Measurements from ENCODE around the gene ZNF829. TPM values are rescaled to one million over a fixed set of nuclear protein-coding genes. Genes with fewer than 3 reads are reported as not detected.

ZNF829 gene
- total and polyA plus RNA-seq, 11 donors: 0.76 to 3.5 (median 2.0) TPM

- intact Hi-C loops (cut with DNase I): loop anchor here in 7 of 10 donors (1.0 to 10.0 kb wide), 13 partner anchors 12 to 518 kb away; partner anchors contain the start of genes ZNF790 (in 4 of the 7), ZNF568 (in 2 of the 7), ZNF829 (in 2 of the 7) and ZNF850 (in 2 of the 7)
- TF ChIP-seq, protein P1, sequence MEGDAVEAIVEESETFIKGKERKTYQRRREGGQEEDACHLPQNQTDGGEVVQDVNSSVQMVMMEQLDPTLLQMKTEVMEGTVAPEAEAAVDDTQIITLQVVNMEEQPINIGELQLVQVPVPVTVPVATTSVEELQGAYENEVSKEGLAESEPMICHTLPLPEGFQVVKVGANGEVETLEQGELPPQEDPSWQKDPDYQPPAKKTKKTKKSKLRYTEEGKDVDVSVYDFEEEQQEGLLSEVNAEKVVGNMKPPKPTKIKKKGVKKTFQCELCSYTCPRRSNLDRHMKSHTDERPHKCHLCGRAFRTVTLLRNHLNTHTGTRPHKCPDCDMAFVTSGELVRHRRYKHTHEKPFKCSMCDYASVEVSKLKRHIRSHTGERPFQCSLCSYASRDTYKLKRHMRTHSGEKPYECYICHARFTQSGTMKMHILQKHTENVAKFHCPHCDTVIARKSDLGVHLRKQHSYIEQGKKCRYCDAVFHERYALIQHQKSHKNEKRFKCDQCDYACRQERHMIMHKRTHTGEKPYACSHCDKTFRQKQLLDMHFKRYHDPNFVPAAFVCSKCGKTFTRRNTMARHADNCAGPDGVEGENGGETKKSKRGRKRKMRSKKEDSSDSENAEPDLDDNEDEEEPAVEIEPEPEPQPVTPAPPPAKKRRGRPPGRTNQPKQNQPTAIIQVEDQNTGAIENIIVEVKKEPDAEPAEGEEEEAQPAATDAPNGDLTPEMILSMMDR (IDR thresholded peaks at IDR 0.05): no peak
- peak in 1 of 2 donors; percentile 48 for TF ChIP-seq POLR2A (IDR thresholded peaks at IDR 0.05)
- ATAC-seq: peak; percentile 97 to 99 (median 98)
- peak overlapping the region; percentile 47 to 91 (median 76) for H3K4me3 ChIP-seq
- H3K9me3 ChIP-seq: peaks cover 0 to 26% (median 0%) of the 10 kb centered on the region in 12 donors
- peak; percentile 92 to 95 (median 93) for DNase-seq
- H3K36me3 ChIP-seq: peaks cover 0 to 30% (median 6%) of the 10 kb centered on the region in 9 donors
- H3K27me3 ChIP-seq: no peaks in the 10 kb centered on the region
- WGBS, 4 donors: 0 to 1% (median 0%) methylated on average over 36 of the region's 36 CpGs
- peak overlapping the region; percentile 60 to 96 (median 90) for H3K27ac ChIP-seq
- H3K4me1 ChIP-seq: peaks cover 0 to 33% (median 17%) of the 10 kb centered on the region in 12 donors
These were observed 66.2 kb downstream of the ZNF829 start for GRCh38 chr19:36849701-36850558.

DNA sequence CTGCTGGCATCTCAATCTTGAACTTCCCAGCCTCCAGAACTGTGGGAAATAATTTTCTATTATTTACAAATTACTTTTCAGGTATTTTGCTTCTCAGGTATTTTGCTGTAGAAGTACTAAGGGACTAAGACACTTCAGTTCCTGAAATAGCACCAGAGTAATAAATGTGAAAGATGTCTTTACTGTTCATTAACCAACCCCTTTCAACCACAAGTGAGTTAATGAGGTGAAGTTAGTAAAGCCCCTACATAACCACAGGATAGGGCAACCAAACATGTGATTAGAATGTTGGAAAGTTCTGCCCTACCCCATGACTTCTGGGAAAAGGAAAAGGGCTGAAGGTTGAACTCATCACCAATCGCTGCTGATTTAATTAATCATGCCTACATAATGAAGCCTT, 68.1 kb downstream of the ZNF829 start:
- peaks cover 0 to 29% (median 0%) of the 10 kb centered on the region in 9 donors for H3K36me3 ChIP-seq
- peaks cover 0 to 18% (median 0%) of the 10 kb centered on the region in 12 donors for H3K9me3 ChIP-seq
- no peak for ATAC-seq
- WGBS, 4 donors: 89 to 93% (median 92%) methylated on average over 1 of the region's 1 CpG
- no peak overlapping the region for H3K4me3 ChIP-seq
- peak overlapping the region in 4 of 12 donors; percentile 80 to 92 (median 87) for H3K27ac ChIP-seq
- intact Hi-C loops (cut with DNase I): loop anchor here in 1 of 10 donors (5.0 kb wide), 1 partner anchor 76 kb away; the partner anchor contains the start of gene ZNF850
- peaks cover 0 to 33% (median 17%) of the 10 kb centered on the region in 12 donors for H3K4me1 ChIP-seq
- DNase-seq: no peak
- TF ChIP-seq POLR2A (IDR thresholded peaks at IDR 0.05): no peak
- TF ChIP-seq, protein P1 (IDR thresholded peaks at IDR 0.05): no peak
- no peaks in the 10 kb centered on the region for H3K27me3 ChIP-seq

- Histone ChIP-seq H3K36me3 (peaks cover 0 to 24% (median 5%) of the 10 kb centered on the region in 9 donors), H3K4me1 (peaks cover 0 to 32% (median 15%) of the 10 kb centered on the region in 12 donors), H3K9me3 (peaks cover 0 to 49% (median 20%) of the 10 kb centered on the region in 12 donors), H3K27me3 (no peaks in the 10 kb centered on the region), H3K4me3 (peak overlapping the region; percentile 27 to 92 (median 73)), H3K27ac (peak overlapping the region; percentile 69 to 98 (median 92))
- ATAC-seq (peak in 1 of 4 donors; percentile 17), DNase-seq (no peak)
- TF ChIP-seq, protein P1 (IDR thresholded peaks at IDR 0.05): no peak
- peak in 1 of 2 donors; percentile 2 for TF ChIP-seq POLR2A (IDR thresholded peaks at IDR 0.05)
- intact Hi-C loops (cut with DNase I): loop anchor here in 4 of 10 donors (1.0 to 5.0 kb wide), 5 partner anchors 10 to 172 kb away; partner anchors contain the start of genes ZNF345 (in 3 of the 4), ZNF461 (in 1 of the 4) and ZNF850 (in 1 of the 4)
- 6 to 21% (median 11%) methylated on average over 4 to 12 of the region's 12 CpGs for WGBS, 4 donors
These were observed 77.2 kb downstream of the ZNF829 start for GRCh38 chr19:36838784-36839324.

Other genes starting within 250 kb of the ZNF829 start
- 1 to 10 TPM; 4.1 to 8.8 (median 6.2) TPM for gene ZNF461, start 249.5 kb downstream of the ZNF829 start, total RNA-seq
- gene ZNF461, start 249.5 kb downstream of the ZNF829 start, polyA plus RNA-seq: 1 to 10 TPM; 3.2 to 4.2 TPM
- 1 to 10 TPM; 2.9 to 5.8 (median 3.9) TPM for gene ZNF567, start 228.7 kb downstream of the ZNF829 start, total RNA-seq
- 1 to 10 TPM; 2.1 to 2.6 TPM for gene ZNF567, start 228.7 kb downstream of the ZNF829 start, polyA plus RNA-seq
- gene ZNF850, start 143.5 kb downstream of the ZNF829 start, total RNA-seq: 1 to 10 TPM; 2.3 to 7.3 (median 4.0) TPM
- 1 to 10 TPM in 1 of 2 donors, under 1 TPM in 1; 0.84 to 2.7 TPM for gene ZNF850, start 143.5 kb downstream of the ZNF829 start, polyA plus RNA-seq
- 10 to 100 TPM in 2 of 9 donors, 1 to 10 TPM in 7; 3.4 to 13.0 (median 8.5) TPM for gene ZNF790, start 77.9 kb downstream of the ZNF829 start, total RNA-seq
- gene ZNF790, start 77.9 kb downstream of the ZNF829 start, polyA plus RNA-seq: 1 to 10 TPM; 3.7 to 4.6 TPM
- 1 to 10 TPM in 8 of 9 donors, under 1 TPM in 1; 0.64 to 5.9 (median 4.3) TPM for gene ZNF345, start 65.4 kb downstream of the ZNF829 start, total RNA-seq
- 1 to 10 TPM; 1.6 to 2.5 TPM for gene ZNF345, start 65.4 kb downstream of the ZNF829 start, polyA plus RNA-seq
- gene ZNF568, start within 50 bp of the ZNF829 start, total RNA-seq: 10 to 100 TPM in 3 of 9 donors, 1 to 10 TPM in 6; 6.6 to 12.1 (median 9.4) TPM
- 1 to 10 TPM; 3.7 to 5.8 TPM for gene ZNF568, start within 50 bp of the ZNF829 start, polyA plus RNA-seq
- gene ZNF420, start 162.1 kb upstream of the ZNF829 start, total RNA-seq: 1 to 10 TPM; 1.9 to 9.3 (median 7.8) TPM
- gene ZNF420, start 162.1 kb upstream of the ZNF829 start, polyA plus RNA-seq: 1 to 10 TPM; 1.7 to 6.7 TPM

All from heart left ventricle (tissue), 16 donors.